Activated gamma-delta T cell treated with Interleukin-2 at 50 U/mL for 16 hours (primary cell): ENCODE data around the gene MTOR.

Experiments
- DNase-seq: peaks from one replicate; pipeline ENCODE4 v3.0.0-alpha.2; 2020

Gene MTOR

GRCh38 chr1:11059155-11059967, 203.0 kb downstream of the MTOR start:
- DNase-seq = no peak

DNA sequence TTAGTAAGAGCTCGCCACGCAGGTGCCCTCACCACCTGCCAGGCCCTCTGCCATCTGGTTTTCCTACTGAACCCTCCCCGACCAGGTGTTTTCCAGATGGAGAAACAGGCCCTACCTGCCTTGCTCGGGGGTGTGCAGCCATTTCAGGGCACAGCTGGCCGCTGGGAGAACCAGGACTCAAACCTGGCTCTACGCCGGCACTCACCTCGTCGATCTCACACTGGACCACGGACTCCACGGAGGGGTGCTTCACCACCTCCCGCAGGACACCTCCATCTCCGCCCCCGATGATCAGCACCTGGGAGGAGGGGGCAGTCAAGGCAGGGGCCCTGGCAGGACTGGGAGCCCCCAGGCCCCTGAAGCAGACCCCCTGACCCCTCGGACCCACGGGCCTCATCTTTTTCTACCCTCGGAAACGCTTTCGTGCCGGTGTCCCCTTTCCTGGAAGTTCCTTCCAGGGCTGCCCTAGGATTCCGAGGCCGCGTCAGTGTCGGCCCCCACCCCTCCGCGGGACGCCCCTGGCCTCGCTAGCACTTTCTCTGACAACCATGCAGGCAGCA, 203.7 kb downstream of the MTOR start:
- no peak for DNase-seq

GRCh38 chr1:11058026-11058425, 204.3 kb downstream of the MTOR start:
- no peak for DNase-seq

DNA sequence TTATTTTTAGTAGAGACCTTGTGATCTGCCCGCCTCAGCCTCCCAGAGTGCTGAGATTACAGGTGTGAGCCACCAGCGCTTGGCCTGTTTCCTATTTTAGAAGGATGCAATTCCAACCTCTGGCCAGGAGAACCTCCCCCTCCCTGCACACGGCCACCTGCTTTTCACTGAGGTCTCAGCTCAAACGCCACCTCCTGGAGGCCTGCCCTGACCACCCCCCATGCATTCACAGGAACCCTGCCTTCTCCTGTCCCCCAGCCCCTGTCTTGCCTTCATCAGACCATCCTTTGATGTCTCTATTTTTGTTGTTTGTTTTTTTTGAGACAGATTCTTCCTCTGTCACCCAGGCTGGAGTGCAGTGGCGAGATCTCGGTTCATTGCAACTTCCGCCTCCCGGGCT, 204.9 kb downstream of the MTOR start:
- DNase-seq = no peak
